Measurements from ENCODE around the gene PLCG2.

PLCG2 gene

GRCh38 chr16:81940781-81941560 is 161.9 kb downstream of the PLCG2 start:
- Histone ChIP-seq H3K9ac (ENCODE audit: insufficient read length) (no peak overlapping the region), H3K27ac (no peak overlapping the region), H3K9me3 (ENCODE audit: low read depth, low read length) (no peaks in the 10 kb centered on the region), H3K36me3 (ENCODE audit: insufficient read depth, low read length) (no peaks in the 10 kb centered on the region), H3K4me3 (no peak overlapping the region)
- no peak for TF ChIP-seq EZH2 (IDR thresholded peaks at IDR 0.05)
- no peak for TF ChIP-seq POLR2AphosphoS5 (IDR thresholded peaks at IDR 0.05; ENCODE audit: borderline replicate concordance, low read depth, low read length)
- no peak for TF ChIP-seq FOXP2 (optimal IDR thresholded peaks at IDR 0.05; ENCODE audit: control extremely low read depth, extremely low read length, insufficient read depth)
- DNase-seq (ENCODE audit: low read depth, low spot score) = peak; percentile 37

DNA sequence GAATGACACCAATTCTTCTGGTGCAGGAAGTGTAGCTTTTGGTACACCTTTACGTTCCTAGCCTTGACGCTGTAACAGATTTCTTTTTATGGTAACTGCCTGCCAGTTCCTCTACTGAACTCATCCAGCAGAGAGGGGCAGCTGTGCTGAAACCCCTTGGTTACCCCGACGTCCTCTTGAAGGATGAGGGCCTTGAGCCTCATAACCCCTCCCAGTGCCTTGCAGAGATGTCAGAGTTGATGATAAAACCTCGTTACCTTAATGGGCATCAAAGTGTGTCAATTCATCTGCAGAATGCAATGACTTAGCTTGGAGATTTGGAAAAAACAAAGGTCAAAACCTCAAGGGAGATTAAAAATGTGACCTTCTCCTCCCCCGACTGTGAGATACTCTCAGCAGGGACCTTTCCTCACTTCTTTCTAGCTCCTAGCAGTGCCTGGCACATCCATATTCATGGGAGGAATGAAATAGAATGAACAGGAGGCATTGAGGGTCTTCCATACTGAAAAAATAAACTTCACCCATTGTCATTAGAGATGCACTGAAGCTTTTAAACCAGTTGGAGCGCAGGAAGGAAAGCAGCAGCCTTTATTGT is 163.0 kb downstream of the PLCG2 start:
- Histone ChIP-seq H3K27ac (no peak overlapping the region), H3K4me3 (no peak overlapping the region), H3K9ac (ENCODE audit: insufficient read length) (no peak overlapping the region), H3K9me3 (ENCODE audit: low read depth, low read length) (no peaks in the 10 kb centered on the region), H3K36me3 (ENCODE audit: insufficient read depth, low read length) (no peaks in the 10 kb centered on the region)
- TF ChIP-seq EZH2 (IDR thresholded peaks at IDR 0.05) = no peak
- no peak for TF ChIP-seq POLR2AphosphoS5 (IDR thresholded peaks at IDR 0.05; ENCODE audit: borderline replicate concordance, low read depth, low read length)
- no peak for TF ChIP-seq FOXP2 (optimal IDR thresholded peaks at IDR 0.05; ENCODE audit: control extremely low read depth, extremely low read length, insufficient read depth)
- DNase-seq (ENCODE audit: low read depth, low spot score) = no peak

- TF ChIP-seq FOXP2 (optimal IDR thresholded peaks at IDR 0.05; ENCODE audit: control extremely low read depth, extremely low read length, insufficient read depth) (no peak), POLR2AphosphoS5 (IDR thresholded peaks at IDR 0.05; ENCODE audit: borderline replicate concordance, low read depth, low read length) (no peak), EZH2 (IDR thresholded peaks at IDR 0.05) (no peak)
- no peak overlapping the region for H3K4me3 ChIP-seq
- no peaks in the 10 kb centered on the region for H3K36me3 ChIP-seq (ENCODE audit: insufficient read depth, low read length)
- no peak overlapping the region for H3K27ac ChIP-seq
- H3K9ac ChIP-seq (ENCODE audit: insufficient read length) = no peak overlapping the region
- no peaks in the 10 kb centered on the region for H3K9me3 ChIP-seq (ENCODE audit: low read depth, low read length)
- no peak for DNase-seq (ENCODE audit: low read depth, low spot score)
Measured at GRCh38 chr16:81945665-81946064, 166.6 kb downstream of the PLCG2 start.

- DNase-seq (ENCODE audit: low read depth, low spot score) = no peak
- no peak overlapping the region for H3K4me3 ChIP-seq
- H3K9me3 ChIP-seq (ENCODE audit: low read depth, low read length) = no peaks in the 10 kb centered on the region
- H3K9ac ChIP-seq (ENCODE audit: insufficient read length) = no peak overlapping the region
- H3K36me3 ChIP-seq (ENCODE audit: insufficient read depth, low read length) = no peaks in the 10 kb centered on the region
- TF ChIP-seq EZH2 (IDR thresholded peaks at IDR 0.05) = no peak
- TF ChIP-seq POLR2AphosphoS5 (IDR thresholded peaks at IDR 0.05; ENCODE audit: borderline replicate concordance, low read depth, low read length) = no peak
- no peak for TF ChIP-seq FOXP2 (optimal IDR thresholded peaks at IDR 0.05; ENCODE audit: control extremely low read depth, extremely low read length, insufficient read depth)
- H3K27ac ChIP-seq = no peak overlapping the region
Measured at GRCh38 chr16:81946206-81946605, 167.1 kb downstream of the PLCG2 start.

DNA sequence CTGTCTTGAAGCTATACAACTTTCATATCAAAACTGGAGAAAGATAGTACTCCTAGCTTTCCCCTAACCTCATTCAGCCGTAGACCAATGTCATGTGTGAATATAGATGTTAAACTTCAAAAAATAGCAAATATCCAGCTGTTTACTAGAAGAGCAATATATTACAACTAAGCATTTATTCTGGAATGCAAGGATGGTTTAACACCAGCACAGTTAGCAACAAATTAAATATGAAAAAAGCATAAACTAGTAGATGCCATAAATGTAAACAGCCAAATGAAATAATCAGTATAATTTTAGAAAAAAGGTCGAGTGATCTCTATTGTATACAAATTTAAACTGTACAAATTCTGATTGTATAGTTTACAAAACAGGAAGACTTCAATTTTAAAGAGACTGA is 172.5 kb downstream of the PLCG2 start:
- H3K27ac ChIP-seq = no peak overlapping the region
- no peaks in the 10 kb centered on the region for H3K9me3 ChIP-seq (ENCODE audit: low read depth, low read length)
- TF ChIP-seq FOXP2 (optimal IDR thresholded peaks at IDR 0.05; ENCODE audit: control extremely low read depth, extremely low read length, insufficient read depth) (no peak), EZH2 (IDR thresholded peaks at IDR 0.05) (no peak), POLR2AphosphoS5 (IDR thresholded peaks at IDR 0.05; ENCODE audit: borderline replicate concordance, low read depth, low read length) (no peak)
- no peak for DNase-seq (ENCODE audit: low read depth, low spot score)
- no peak overlapping the region for H3K9ac ChIP-seq (ENCODE audit: insufficient read length)
- no peaks in the 10 kb centered on the region for H3K36me3 ChIP-seq (ENCODE audit: insufficient read depth, low read length)
- H3K4me3 ChIP-seq = no peak overlapping the region

GRCh38 chr16:81956213-81956948 is 177.3 kb downstream of the PLCG2 start:
- Histone ChIP-seq H3K4me3 (no peak overlapping the region), H3K9me3 (ENCODE audit: low read depth, low read length) (no peaks in the 10 kb centered on the region), H3K36me3 (ENCODE audit: insufficient read depth, low read length) (no peaks in the 10 kb centered on the region), H3K27ac (no peak overlapping the region), H3K9ac (ENCODE audit: insufficient read length) (no peak overlapping the region)
- TF ChIP-seq POLR2AphosphoS5 (IDR thresholded peaks at IDR 0.05; ENCODE audit: borderline replicate concordance, low read depth, low read length) (no peak), FOXP2 (optimal IDR thresholded peaks at IDR 0.05; ENCODE audit: control extremely low read depth, extremely low read length, insufficient read depth) (no peak), EZH2 (IDR thresholded peaks at IDR 0.05) (no peak)
- no peak for DNase-seq (ENCODE audit: low read depth, low spot score)

- no peak for TF ChIP-seq POLR2AphosphoS5 (IDR thresholded peaks at IDR 0.05; ENCODE audit: borderline replicate concordance, low read depth, low read length)
- no peak for TF ChIP-seq EZH2 (IDR thresholded peaks at IDR 0.05)
- TF ChIP-seq FOXP2 (optimal IDR thresholded peaks at IDR 0.05; ENCODE audit: control extremely low read depth, extremely low read length, insufficient read depth) = no peak
- H3K4me3 ChIP-seq = no peak overlapping the region
- H3K36me3 ChIP-seq (ENCODE audit: insufficient read depth, low read length) = no peaks in the 10 kb centered on the region
- H3K9ac ChIP-seq (ENCODE audit: insufficient read length) = no peak overlapping the region
- no peaks in the 10 kb centered on the region for H3K9me3 ChIP-seq (ENCODE audit: low read depth, low read length)
- no peak for DNase-seq (ENCODE audit: low read depth, low spot score)
- no peak overlapping the region for H3K27ac ChIP-seq
Measured at GRCh38 chr16:81964808-81965207, 185.7 kb downstream of the PLCG2 start.

- TF ChIP-seq EZH2 (IDR thresholded peaks at IDR 0.05) (no peak), FOXP2 (optimal IDR thresholded peaks at IDR 0.05; ENCODE audit: control extremely low read depth, extremely low read length, insufficient read depth) (no peak), POLR2AphosphoS5 (IDR thresholded peaks at IDR 0.05; ENCODE audit: borderline replicate concordance, low read depth, low read length) (no peak)
- Histone ChIP-seq H3K27ac (no peak overlapping the region), H3K9ac (ENCODE audit: insufficient read length) (no peak overlapping the region), H3K9me3 (ENCODE audit: low read depth, low read length) (no peaks in the 10 kb centered on the region), H3K4me3 (no peak overlapping the region), H3K36me3 (ENCODE audit: insufficient read depth, low read length) (no peaks in the 10 kb centered on the region)
- no peak for DNase-seq (ENCODE audit: low read depth, low spot score)
Measured at GRCh38 chr16:81967358-81967757, 188.3 kb downstream of the PLCG2 start.

Data from SK-N-MC (cell line).